Measurements from ENCODE around the gene FAM168A.

DNA sequence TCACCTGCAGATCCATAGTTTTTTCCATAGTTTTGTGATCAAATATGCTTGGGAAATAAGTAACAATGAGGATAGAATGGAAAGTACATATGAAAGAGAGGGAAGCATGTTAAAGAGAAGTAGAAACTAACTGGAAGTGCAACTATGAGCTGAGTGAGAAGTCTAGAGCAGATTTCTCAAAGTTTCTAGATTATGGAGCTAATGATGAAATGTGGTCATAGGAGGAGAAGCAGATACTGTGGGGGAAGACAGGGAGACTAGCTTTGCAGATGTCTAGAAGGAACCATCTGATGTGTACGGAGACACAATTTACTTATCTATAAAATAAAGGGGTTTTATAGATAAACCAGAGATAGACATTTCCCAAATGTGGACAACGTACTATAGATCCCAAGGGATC is 184.7 kb downstream of the FAM168A start:
- TF ChIP-seq, protein P1, sequence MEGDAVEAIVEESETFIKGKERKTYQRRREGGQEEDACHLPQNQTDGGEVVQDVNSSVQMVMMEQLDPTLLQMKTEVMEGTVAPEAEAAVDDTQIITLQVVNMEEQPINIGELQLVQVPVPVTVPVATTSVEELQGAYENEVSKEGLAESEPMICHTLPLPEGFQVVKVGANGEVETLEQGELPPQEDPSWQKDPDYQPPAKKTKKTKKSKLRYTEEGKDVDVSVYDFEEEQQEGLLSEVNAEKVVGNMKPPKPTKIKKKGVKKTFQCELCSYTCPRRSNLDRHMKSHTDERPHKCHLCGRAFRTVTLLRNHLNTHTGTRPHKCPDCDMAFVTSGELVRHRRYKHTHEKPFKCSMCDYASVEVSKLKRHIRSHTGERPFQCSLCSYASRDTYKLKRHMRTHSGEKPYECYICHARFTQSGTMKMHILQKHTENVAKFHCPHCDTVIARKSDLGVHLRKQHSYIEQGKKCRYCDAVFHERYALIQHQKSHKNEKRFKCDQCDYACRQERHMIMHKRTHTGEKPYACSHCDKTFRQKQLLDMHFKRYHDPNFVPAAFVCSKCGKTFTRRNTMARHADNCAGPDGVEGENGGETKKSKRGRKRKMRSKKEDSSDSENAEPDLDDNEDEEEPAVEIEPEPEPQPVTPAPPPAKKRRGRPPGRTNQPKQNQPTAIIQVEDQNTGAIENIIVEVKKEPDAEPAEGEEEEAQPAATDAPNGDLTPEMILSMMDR (IDR thresholded peaks at IDR 0.05; ENCODE audit: insufficient read depth, low read length) = no peak
- TF ChIP-seq POLR2AphosphoS5 (IDR thresholded peaks at IDR 0.05; ENCODE audit: low read depth) = no peak
- TF ChIP-seq GABPA (IDR thresholded peaks at IDR 0.05; ENCODE audit: low read depth) = no peak

Measured in HL-60 (cell line).